ENCODE results near the gene PTPRG.

Gene PTPRG

DNA sequence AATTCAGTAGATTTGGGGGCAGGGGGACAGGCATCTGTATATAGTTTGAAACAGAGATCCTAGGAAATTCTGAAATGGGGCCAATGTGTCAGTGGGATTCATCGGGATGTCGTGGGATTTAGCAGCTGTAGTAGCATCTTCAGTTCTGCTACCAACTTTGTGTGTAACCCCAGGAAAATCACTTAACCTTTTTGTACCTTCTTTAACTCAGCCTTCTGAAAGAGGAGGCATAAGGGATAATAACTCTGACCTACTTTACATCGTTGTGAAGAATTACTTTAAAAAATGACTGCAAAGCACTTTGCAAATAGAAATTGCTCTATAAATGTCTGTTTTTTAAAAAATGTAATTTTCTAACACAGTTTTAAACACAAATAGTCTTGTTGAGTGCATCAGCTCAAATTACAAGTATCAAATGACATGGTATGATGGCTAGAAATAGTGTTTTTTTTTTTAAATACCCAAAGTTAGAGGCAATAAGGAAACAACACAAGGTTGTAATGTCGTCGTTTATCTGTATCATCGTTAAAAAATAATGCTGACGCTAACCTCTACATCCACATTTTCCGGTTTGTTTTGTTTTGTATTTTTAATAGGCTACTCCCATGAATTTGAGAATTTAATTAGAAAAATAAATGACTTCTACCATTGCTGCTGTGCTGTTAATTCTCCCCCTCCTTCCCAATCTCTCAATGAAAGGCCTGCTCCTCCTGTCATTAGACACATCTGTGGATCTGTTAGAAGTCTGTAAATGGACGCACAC is 338.5 kb downstream of the PTPRG start:
- DNase-seq (ENCODE audit: low read depth), result no peak

DNA sequence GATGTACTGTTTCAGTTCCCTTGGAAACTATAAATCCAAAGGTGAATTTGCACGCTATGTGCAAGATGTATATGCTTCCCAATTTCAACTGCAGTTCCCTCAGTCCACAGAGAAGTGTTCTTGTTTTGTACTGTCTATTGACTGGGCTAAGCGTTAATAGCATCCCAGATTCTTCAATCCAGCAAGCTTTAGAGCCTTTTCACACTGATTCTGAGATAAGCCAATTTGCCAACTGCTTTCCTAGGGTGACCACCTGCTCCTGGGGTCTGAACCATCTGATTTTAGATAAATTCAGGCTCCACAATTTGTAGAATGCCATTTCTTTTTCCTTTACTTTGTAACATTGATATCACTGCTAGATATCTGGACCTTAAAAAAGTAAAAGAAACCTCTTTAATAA is 340.1 kb downstream of the PTPRG start:
- DNase-seq (ENCODE audit: low read depth), result no peak

DNA sequence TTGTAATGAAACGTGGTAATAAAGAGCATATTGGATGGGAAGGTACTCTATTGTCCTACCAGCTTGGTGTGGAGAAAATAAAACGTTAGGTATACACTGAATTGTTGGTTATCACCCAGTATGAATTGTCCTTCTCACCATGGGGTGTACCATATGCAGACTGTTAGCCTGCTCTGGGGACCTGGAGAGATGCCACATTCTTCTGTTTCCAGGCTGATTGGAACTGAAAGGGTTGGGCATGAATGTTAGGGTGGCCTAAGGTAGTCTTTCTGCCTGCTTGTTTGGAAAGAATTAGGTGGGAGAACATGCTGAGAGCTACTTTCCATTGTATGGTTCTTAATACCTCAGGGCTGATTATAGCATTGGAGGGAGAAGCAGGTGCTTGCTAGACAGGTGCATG is 340.6 kb downstream of the PTPRG start:
- no peak for DNase-seq (ENCODE audit: low read depth)

DNA sequence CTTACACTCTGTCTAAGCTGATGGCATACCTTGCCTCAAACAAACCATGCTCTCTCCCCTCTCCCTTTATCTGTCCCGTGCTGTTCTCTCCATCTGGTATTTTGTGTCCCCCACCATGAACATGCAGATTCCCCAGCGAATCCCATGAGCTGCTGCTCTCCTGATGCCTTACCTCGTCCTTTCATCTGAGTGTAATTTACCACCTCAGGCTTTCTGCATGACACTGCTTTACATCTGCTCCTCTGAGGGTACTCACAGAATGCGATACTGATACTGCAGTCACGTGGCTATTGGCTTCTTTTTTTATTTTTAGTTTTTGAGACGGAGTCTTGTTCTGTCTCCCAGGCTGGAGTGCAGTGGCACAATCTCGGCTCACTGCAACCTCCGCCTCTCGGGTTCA is 341.7 kb downstream of the PTPRG start:
- DNase-seq (ENCODE audit: low read depth), result no peak

- DNase-seq (ENCODE audit: low read depth), result no peak
Observed at GRCh38 chr3:61903931-61904657, 342.7 kb downstream of the PTPRG start.

DNA sequence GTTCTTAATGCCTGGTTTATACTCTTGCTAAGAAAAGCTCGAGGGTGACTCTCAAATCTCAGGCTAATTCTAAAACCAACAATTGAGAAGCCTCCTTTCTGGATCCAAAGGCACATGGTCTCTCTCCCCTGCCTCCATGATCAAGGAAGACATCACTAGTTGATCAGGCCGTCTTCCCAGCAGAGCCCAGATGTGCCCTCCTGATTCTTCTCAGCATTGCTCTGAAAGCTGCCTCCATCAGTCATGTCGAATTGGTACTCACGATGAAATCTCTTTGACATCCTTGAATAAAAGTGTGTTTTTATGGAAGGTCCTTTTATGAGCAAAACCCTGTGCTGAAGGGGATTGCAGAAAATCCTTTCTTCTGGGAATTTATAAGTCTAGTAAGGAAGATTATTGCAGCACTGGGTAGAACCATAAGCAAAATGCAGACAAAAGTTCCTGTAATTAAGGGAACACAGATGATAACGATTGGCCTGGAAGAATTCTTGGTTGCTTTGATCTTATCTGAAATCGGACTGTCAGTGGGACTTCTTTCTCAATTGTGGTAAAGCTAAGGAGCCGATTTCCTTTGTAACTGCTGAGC is 345.9 kb downstream of the PTPRG start:
- DNase-seq (ENCODE audit: low read depth), result no peak

GRCh38 chr3:61908382-61908781 is 347.0 kb downstream of the PTPRG start:
- no peak for DNase-seq (ENCODE audit: low read depth)

- DNase-seq (ENCODE audit: low read depth), result no peak
Observed at GRCh38 chr3:61910732-61911131, 349.4 kb downstream of the PTPRG start.

- no peak for DNase-seq (ENCODE audit: low read depth)
Observed at GRCh38 chr3:61912158-61912557, 350.8 kb downstream of the PTPRG start.

DNA sequence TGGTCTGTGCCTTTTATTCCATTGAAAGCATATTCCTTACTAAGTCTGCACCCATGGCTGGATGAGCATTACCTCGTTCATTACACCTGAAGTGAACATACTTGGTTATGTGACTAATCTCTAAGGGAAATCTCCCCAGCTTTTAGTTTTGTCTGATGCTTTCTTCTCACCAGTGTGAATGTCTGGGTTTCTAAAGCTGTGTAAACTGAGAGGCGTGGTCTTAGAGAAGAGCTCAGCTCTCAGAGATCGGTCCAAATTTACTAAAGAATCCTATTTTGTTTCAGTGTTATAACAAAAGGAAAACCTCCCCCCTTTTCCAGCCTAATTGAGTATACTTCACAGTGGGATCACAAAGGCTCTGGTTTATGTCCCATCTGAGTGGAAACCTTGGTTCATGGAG is 352.3 kb downstream of the PTPRG start:
- no peak for DNase-seq (ENCODE audit: low read depth)

DNA sequence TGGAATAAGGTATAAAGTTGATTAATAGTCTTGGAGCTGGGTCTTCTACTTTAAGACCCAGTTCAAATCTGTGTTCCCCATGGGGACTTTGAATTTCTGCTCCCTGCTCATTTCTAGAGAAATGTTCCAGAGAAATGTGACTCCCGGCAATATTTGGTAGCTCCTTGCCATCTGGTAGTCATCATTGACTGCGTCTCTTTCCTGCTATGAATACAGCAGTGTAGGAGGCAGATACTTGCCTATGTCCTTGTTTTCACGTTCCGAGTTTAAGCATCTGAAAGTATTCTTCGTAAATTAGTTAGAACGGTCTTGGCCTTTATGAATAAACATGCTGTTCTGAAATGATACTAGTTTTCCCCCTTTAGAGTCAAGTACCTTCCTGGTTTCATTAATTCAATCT is 352.9 kb downstream of the PTPRG start:
- no peak for DNase-seq (ENCODE audit: low read depth)

DNA sequence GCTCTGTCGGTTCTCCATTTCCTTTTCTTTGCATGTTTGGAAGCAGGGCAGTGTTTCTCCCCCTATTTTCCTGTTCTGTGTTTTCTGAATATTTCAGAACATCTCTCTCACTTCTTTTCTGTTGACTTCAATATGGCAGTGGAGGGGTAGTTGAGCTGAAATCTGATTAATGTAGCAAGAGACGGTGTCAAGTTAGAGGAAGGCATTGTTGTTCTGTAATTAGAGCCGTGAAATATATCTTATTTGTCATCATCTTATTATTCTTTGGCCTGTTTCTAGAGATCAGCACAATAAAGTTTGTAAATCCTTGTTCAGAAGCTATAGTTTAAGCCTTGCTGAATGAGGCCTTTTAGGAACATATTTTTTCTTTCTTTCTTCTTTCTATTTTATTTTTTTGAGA is 353.9 kb downstream of the PTPRG start:
- DNase-seq (ENCODE audit: low read depth), result no peak

- DNase-seq (ENCODE audit: low read depth), result no peak
Observed at GRCh38 chr3:61919371-61919770, 358.0 kb downstream of the PTPRG start.

- no peak for DNase-seq (ENCODE audit: low read depth)
Observed at GRCh38 chr3:61922118-61922517, 360.7 kb downstream of the PTPRG start.

DNA sequence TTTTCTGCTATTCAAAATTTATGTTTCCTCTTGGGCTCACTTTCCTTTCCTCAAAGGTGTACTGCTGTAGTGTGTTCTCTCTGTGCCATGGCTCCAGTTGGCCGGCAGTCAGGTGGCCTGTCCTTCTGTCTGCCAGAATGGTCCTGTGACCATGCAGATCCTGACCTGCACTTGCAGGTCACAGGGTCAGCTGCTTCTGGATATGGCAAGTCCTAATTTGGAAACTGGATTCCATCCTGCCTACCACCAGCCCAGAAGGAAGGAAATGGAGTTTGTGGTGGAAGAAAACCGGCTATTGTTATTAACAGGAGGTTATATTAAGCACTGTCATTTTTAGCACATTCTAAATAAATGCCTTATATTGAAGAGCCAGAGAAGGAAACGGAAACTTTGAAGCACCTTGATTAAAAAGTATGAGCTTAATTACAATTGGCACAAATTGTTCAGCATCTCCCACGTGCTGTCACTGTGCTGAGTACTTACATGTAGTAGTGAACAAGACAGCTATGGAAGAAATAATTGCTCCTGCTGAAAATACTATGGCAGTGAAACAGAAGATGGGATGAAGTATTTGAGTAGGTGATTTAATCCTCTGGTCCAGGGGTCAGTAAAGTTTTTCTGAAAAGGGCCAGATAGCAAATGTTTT is 362.8 kb downstream of the PTPRG start:
- DNase-seq (ENCODE audit: low read depth), result no peak

GRCh38 chr3:61924991-61925390 is 363.6 kb downstream of the PTPRG start:
- DNase-seq (ENCODE audit: low read depth), result no peak

GRCh38 chr3:61925721-61926120 is 364.4 kb downstream of the PTPRG start:
- no peak for DNase-seq (ENCODE audit: low read depth)

DNA sequence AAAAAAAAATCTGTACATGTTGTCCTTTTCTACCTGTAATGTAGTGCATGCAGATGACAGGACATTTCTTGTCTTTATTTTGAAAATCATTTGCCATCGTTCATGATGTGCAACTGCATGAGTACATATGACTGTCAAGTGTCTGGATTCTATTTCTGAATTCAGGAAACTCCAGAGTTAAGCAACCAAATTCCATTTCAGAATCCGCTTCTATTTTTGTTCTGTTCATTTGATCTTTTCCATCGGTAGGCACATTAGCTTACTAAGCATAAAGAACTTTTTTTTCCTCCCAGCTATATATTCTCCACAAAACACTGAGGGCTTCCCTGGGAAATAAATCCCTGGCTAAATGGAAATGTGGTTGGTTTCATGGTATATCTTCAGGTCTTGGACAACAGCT is 365.6 kb downstream of the PTPRG start:
- no peak for DNase-seq (ENCODE audit: low read depth)

DNA sequence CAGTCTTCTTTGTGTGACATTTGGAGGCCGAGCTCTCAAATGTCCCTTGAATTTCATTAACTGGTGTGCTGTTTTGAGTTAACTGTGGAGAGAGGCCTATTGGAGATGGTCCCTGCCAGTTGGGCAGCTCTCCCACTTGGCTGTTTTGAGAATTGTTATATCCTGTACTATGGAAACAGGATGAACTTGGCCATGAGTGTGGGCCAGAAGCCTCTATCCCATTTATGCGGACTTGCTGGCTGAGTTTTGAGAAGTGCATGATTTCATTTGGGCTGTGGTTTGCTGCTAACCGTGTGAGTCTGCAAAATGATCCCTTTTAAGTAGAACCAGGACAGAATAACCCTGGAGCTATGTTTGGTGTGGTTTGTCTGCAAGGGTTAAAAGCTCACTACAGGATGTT is 366.0 kb downstream of the PTPRG start:
- no peak for DNase-seq (ENCODE audit: low read depth)

GRCh38 chr3:61928039-61928438 is 366.7 kb downstream of the PTPRG start:
- DNase-seq (ENCODE audit: low read depth), result no peak

DNA sequence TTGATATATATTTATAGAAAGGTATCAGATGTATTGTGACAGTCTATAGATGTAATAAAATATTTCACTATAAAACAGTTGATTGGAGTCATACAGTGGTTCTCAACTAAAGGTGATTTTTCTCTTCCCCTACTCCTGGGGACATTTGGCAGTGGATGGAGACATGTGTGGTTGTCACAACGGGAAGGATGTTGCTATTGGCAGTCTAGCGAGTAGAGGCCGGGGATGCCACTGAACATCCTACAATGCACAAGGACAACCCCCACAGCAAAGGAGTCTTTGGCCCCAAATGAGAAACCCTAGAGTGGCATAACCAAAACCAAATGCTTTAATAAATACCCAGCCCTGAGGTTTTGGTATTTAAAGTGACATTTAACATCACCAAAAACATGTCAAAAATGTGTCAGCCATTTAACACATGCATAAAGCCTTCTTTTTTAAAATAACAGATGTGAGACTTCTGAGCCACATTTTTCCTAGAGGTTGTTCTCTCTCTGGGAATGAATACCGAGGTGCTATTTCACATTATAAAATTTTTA is 367.5 kb downstream of the PTPRG start:
- DNase-seq (ENCODE audit: low read depth), result no peak

DNA sequence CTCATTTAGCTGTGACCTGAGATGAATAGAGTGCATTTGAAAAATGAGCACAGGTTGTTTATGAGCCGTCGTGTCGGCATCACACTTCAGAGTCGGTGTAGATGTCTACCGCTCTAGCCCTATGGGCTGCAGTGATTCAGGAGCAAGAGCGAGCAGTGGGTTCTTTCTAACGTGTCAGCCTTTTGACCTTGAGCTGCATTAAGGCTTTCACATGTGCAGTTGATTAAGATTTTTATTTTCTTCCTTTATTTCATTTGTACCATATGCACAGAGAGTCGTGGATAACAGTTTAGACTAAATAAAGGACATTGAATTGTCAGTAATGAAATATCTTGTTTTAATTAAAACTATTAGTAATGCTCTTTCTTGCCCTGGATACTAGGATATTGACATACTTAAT is 368.2 kb downstream of the PTPRG start:
- no peak for DNase-seq (ENCODE audit: low read depth)

- DNase-seq (ENCODE audit: low read depth), result no peak
Observed at GRCh38 chr3:61932499-61932898, 371.1 kb downstream of the PTPRG start.

All from stimulated activated CD8-positive, alpha-beta memory T cell treated with anti-CD3 and anti-CD28 coated beads, Interleukin-7, amount 100 ng/mL, for 24 hours (primary cell).